NT2/D1 (cell line): ENCODE data around the gene OGFR.

ENCODE experiments used
- DNase-seq: peaks from one replicate; pipeline ENCODE4 v3.0.0-alpha.2; 2011; ENCODE audit warnings: low read depth, low spot score
- H3K27me3 ChIP-seq: 2 replicates; pipeline ENCODE4 v1.6.0; 2011; ENCODE audit warnings: mild to moderate bottlenecking; ENCODE audit not compliant: insufficient read length, insufficient read depth
- H3K36me3 ChIP-seq: 2 replicates; pipeline ENCODE4 v1.6.1; 2011; ENCODE audit warnings: mild to moderate bottlenecking, low read length, mixed read lengths; ENCODE audit not compliant: insufficient read depth, insufficient read length
- H3K4me1 ChIP-seq: 2 replicates; pipeline ENCODE4 v1.5.1; 2011; ENCODE audit not compliant: insufficient read depth, insufficient read length
- H3K4me3 ChIP-seq: 2 replicates; pipeline ENCODE4 v1.5.1; 2011; ENCODE audit warnings: low read depth; ENCODE audit not compliant: insufficient read length
- H3K9ac ChIP-seq: 2 replicates; pipeline ENCODE4 v1.6.0; 2011; ENCODE audit warnings: low read depth; ENCODE audit not compliant: insufficient read length
- H3K9me3 ChIP-seq: 2 replicates; pipeline ENCODE4 v1.5.1; 2011; ENCODE audit warnings: mild to moderate bottlenecking, low read length; ENCODE audit not compliant: insufficient read depth
- SUZ12 ChIP-seq: IDR thresholded peaks from 2 replicates; pipeline ENCODE4 v1.6.1; 2011; ENCODE audit not compliant: insufficient read length, insufficient read depth; ENCODE audit errors: extremely low read depth
- YY1 ChIP-seq: IDR thresholded peaks from 2 replicates; pipeline ENCODE4 v1.6.1; 2011; ENCODE audit not compliant: insufficient read length, insufficient read depth
- ZNF274 ChIP-seq: IDR thresholded peaks from 2 replicates; pipeline ENCODE4 v1.6.1; 2011; ENCODE audit warnings: mild to moderate bottlenecking, low read depth, low read length

Gene OGFR

DNA sequence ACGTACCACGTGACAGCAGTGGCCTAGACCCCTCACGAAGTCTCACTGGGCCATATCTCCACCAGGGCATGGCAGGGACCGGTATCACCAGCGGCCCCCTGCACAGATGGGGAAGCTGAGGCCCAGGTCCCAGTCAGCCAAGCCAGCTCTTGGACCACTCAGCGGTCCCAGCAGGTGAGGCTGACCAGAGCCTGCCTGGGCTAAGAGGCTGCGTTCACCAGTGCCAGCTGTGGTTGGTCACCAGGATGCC is 11.0 kb upstream of the OGFR start:
- TF ChIP-seq YY1 (no peak), ZNF274 (no peak), SUZ12 (no peak)
- Histone ChIP-seq H3K4me1 (peaks cover 25% of the 10 kb centered on the region), H3K9ac (peak overlapping the region; percentile 68), H3K36me3 (peaks cover 17% of the 10 kb centered on the region), H3K27me3 (peaks cover 21% of the 10 kb centered on the region), H3K9me3 (no peaks in the 10 kb centered on the region), H3K4me3 (peak overlapping the region; percentile 26)
- DNase-seq = no peak

DNA sequence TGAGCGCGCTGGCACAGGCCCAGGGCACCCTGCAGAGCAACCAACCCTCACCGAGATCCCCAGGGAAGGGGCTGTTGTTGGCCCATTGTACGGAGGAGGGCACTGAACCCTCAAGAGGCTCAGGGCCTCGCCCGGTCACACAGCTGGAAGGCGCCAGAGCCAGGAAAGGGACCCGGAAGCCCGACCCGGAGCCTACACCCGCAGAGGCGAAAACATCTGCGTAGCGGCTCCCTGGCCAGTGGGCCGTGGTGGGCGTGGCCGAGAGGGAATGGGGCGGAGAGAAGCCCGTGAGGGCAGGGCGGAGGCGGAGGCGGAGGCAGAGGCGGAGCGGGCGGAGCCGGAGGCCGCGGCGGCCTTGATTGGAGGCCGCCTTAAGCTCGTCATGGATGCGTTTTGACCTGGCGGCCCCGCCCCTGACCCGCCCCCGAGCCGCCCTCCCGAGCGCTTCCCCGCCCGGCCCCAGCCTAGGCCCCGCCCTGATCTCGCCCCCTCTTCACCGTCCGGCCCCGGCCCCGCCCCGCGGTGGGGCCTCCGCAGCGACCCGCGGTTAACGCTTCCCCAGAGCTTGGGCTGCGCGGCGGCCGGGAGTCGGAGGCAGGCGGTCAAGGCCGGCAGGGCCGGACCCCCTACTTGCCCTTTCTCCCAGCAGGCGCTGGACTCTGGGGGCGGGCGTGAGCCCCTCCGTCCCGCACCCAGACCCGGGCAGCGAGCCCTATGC is 10.5 kb upstream of the OGFR start:
- TF ChIP-seq ZNF274 = no peak
- TF ChIP-seq SUZ12 = no peak
- no peak for TF ChIP-seq YY1
- Histone ChIP-seq H3K9ac (peak overlapping the region; percentile 90), H3K4me1 (peaks cover 25% of the 10 kb centered on the region), H3K4me3 (peak overlapping the region; percentile 60), H3K9me3 (no peaks in the 10 kb centered on the region), H3K36me3 (peaks cover 22% of the 10 kb centered on the region), H3K27me3 (peaks cover 19% of the 10 kb centered on the region)
- peak; percentile 95 for DNase-seq

DNA sequence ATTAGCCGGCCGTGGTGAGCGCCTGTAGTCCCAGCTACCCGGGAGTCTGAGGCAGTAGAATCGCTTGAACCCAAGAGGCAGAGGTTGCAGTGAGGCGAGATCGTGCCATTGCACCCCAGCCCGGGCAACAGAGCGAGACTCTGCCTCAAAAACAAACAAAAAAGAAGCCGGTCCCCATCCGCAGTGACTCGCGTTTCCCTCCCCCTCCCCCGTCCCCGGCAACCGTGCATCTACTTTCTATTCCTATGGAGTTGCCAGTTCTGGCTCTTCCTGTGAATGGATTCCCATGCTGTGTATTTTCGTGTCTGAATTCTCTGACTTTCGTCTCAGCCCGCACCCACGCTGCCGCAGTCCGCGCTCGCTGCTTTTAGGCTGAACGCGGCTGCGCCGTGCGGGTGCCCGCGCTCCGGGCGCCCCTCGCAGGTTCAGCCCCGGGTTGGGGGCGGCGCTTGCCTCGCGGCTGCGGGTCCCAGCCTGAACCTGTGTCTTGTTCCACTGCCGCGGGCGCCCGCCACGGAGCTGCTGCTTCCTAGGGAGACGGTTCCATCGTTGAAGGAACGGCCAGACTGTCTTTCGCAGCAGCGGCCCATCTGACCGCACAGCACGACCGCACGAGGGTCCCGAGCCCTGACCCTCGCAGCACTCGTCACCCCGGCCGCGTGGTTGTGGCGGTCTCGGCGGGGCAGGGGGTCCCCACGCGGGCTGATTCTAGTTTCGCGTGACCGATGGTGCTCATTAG is 9.4 kb upstream of the OGFR start:
- H3K27me3 ChIP-seq = peaks cover 19% of the 10 kb centered on the region
- peak overlapping the region; percentile 60 for H3K4me3 ChIP-seq
- H3K9me3 ChIP-seq = no peaks in the 10 kb centered on the region
- no peak for TF ChIP-seq ZNF274
- H3K36me3 ChIP-seq = peaks cover 32% of the 10 kb centered on the region
- peak overlapping the region; percentile 87 for H3K9ac ChIP-seq
- no peak for DNase-seq
- peaks cover 21% of the 10 kb centered on the region for H3K4me1 ChIP-seq

DNA sequence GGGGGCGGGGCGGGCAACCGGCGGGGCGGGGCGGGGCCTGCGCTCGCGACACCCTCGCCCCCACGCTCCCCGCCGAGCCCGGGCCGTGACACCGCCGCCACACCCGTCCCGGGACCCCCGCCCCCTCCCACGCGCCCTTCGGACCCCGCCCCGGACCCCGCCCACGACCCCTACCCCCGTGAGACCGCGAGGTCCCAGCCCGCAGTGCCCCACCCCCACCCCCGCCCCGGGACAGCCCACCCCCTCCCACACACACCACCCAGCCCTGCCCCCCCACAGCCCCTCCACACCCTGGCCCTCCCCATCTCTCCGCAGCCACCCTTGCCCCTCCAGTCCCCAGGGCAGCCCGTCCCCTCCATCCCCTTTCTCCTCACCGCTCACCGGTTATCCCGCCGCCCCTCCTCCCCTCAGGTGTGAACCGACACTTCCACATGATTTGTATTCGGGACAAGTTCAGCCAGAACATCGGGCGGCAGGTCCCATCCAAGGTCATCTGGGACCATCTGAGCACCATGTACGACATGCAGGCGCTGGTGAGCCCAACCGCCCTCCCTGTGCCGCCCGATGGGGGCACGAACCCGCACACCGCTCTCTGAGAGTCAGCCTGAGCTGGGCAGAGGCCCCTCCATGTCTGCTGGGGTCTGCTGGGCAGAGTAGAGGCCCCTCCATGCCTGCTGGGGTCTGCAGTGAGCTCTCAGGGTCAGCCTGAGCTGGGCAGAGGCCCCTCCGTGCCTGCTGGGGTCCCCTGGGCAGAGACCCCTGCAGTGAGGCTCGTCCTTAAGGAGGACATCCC is 7.7 kb upstream of the OGFR start:
- Histone ChIP-seq H3K4me1 (peaks cover 23% of the 10 kb centered on the region), H3K9ac (peak overlapping the region; percentile 88), H3K36me3 (peaks cover 48% of the 10 kb centered on the region), H3K9me3 (no peaks in the 10 kb centered on the region), H3K27me3 (peaks cover 19% of the 10 kb centered on the region), H3K4me3 (peak overlapping the region; percentile 68)
- no peak for DNase-seq
- no peak for TF ChIP-seq ZNF274

DNA sequence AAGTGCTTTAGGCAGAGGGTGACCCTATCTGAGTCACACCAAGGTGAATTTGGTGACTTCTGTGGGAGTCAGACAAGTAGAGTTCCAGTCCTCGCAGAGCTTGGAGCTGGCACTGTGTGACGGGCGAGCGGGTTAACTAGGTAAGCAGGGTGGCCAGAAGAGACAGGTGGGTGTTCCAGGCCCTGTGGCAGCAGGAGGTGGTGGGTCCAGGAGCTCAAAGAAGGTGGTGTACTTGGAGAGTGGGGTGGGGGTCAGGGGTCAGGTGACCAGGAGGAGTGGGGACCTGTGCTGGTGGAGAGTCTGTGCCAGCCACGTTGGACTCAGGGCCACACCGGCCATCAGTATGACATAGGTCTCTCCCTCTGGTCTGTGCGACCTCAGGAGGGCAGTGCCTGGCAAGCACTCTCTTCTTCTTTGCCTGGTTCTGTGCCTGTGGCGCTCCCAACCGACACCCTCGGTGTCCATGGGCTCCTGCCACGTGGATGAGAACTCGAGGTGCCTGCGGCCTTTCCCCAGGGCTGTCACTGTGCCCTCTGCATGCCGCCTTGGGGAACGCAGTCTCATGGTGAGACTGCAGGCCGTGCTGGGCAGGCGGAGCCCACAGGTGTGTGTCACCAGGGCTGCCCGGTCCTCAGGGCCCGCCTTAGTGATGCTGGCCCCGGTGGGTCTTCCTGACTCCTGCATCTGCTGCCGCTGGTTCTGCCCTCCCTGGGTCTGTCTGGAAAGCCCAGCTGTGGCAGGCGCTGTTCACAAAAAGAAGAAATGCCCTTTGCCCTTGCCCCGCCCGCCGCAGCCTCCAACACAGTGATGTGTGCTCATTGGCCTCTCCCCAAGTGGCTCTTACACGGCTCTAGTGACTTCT is 6.7 kb upstream of the OGFR start:
- DNase-seq = no peak
- H3K4me3 ChIP-seq = no peak overlapping the region
- peaks cover 14% of the 10 kb centered on the region for H3K27me3 ChIP-seq
- peaks cover 51% of the 10 kb centered on the region for H3K36me3 ChIP-seq
- H3K9me3 ChIP-seq = no peaks in the 10 kb centered on the region
- peaks cover 23% of the 10 kb centered on the region for H3K4me1 ChIP-seq
- peak overlapping the region; percentile 17 for H3K9ac ChIP-seq
- TF ChIP-seq SUZ12 (no peak), ZNF274 (no peak), YY1 (no peak)

DNA sequence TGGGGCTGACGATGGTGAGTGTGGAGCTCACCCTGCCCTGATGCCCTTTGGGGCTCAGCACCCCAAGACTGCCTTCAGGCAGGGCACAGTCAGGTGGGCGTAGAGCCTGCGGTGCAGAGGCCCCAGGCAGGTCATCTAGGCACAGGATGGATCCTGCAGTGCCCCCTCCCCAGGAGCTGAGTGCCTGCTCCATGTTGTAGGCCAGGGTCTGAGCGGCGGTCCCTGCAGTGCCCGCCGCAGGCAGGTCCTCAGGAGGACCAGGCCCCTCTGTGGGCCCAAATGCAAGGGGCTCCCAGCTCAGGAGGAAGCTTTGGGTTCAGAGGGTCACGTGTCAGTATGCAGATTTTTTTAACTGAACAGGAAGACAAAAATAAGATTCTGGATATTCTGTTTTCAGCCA is 5.6 kb upstream of the OGFR start:
- DNase-seq = no peak
- no peaks in the 10 kb centered on the region for H3K9me3 ChIP-seq
- H3K4me1 ChIP-seq = peaks cover 13% of the 10 kb centered on the region
- peaks cover 10% of the 10 kb centered on the region for H3K27me3 ChIP-seq
- H3K9ac ChIP-seq = no peak overlapping the region
- H3K4me3 ChIP-seq = no peak overlapping the region
- TF ChIP-seq SUZ12 (no peak), YY1 (no peak), ZNF274 (no peak)
- H3K36me3 ChIP-seq = peaks cover 51% of the 10 kb centered on the region

DNA sequence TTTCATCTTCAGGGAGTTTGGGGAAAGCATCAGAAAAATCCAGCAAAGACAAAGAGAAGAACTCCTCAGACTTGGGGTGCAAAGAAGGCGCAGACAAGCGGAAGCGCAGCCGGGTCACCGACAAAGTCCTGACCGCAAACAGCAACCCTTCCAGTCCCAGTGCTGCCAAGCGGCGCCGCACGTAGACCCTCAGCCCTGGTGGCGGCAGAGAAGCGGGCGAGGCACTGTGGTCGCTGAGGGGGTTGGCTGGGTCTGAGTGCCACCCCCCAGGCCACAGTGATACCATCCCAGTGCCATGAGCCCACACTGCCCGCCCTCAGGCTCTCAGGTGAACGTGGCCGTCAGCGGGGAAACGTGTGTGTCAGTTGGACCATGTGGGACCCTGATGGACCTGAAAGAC is 5.2 kb upstream of the OGFR start:
- H3K27me3 ChIP-seq = peaks cover 13% of the 10 kb centered on the region
- peaks cover 16% of the 10 kb centered on the region for H3K4me1 ChIP-seq
- no peak for DNase-seq
- TF ChIP-seq SUZ12 (no peak), YY1 (no peak), ZNF274 (no peak)
- H3K9me3 ChIP-seq = no peaks in the 10 kb centered on the region
- H3K9ac ChIP-seq = no peak overlapping the region
- peaks cover 51% of the 10 kb centered on the region for H3K36me3 ChIP-seq
- no peak overlapping the region for H3K4me3 ChIP-seq
